K562 (cell line): ENCODE measurements around the gene PRSS22. TPM values are rescaled to one million over a fixed set of nuclear protein-coding genes. Genes with fewer than 3 reads are reported as not detected.

ENCODE experiments used
- ATAC-seq: fragments of 200-7000 bp; cut with Tn5 transposase; 3 replicates; pipeline ENCODE4 v1.9.1; 2020; ENCODE audit warnings: moderate library complexity
- BruUV-seq: library from RNA; stranded (reverse); fragments of 400-500 nt; replicated peaks from 2 replicates; lab custom pipeline; 2021; lab: Mats Ljungman, UMichigan
- CTCF ChIA-PET: fragments of 300-600 bp; formaldehyde crosslinking; extraction: SDS; loops from one replicate; lab custom pipeline; 2021; ENCODE audit warnings: low intra/inter-chr PET ratio; lab: Yijun Ruan, JAX
- POLR2A ChIA-PET: fragments of 300-600, 350-650 bp; sonication (Branson Sonifier 250); formaldehyde crosslinking; extraction: SDS; loops from one replicate; lab custom pipeline; 2021; ENCODE audit warnings: antibody characterized with exemption, inconsistent platforms; lab: Yijun Ruan, JAX
- DNase-seq, 4 experiments: peaks; one replicate each; pipeline versions ENCODE4 v3.0.0 to v3.0.0-alpha.2; 2011 to 2018; ENCODE audit warnings: low spot score in 3 of 4, mixed read lengths in 3 of 4; ENCODE audit errors: extremely low read depth in 1 of 4
- FAIRE-seq: peaks from 2 replicates; lab custom pipeline; 2011; peaks lifted over from hg19 to GRCh38; lab: Jason Lieb, UNC
- H2AFZ ChIP-seq: 2 replicates; pipeline ENCODE4 v1.6.0; 2011; ENCODE audit warnings: low read depth, low read length, control low read depth, inconsistent platforms
- H3K27ac ChIP-seq: fragments of 200-600 bp; 3 replicates; pipeline ENCODE4 v1.8.0; 2011; ENCODE audit warnings: low read depth, mild to moderate bottlenecking, control low read depth, inconsistent platforms, low read length, moderate library complexity, mixed read lengths; ENCODE audit errors: extremely low read depth
- H3K27me3 ChIP-seq, 2 experiments: fragments of 300-600 bp in 1 of 2; 2 replicates in 1 of 2; 3 replicates in 1 of 2; pipeline versions ENCODE4 v1.6.0 to v1.8.0; 2011; ENCODE audit warnings: inconsistent platforms in 2 of 2, low read length in 2 of 2, mild to moderate bottlenecking in 1 of 2, mixed read lengths in 1 of 2, moderate library complexity in 1 of 2; ENCODE audit not compliant: control insufficient read depth in 2 of 2, insufficient read depth in 2 of 2
- H3K36me3 ChIP-seq: fragments of 300-600 bp; 3 replicates; pipeline ENCODE4 v1.8.0; 2011; ENCODE audit warnings: mild to moderate bottlenecking, low read length, inconsistent platforms; ENCODE audit not compliant: control insufficient read depth, insufficient read depth
- H3K4me1 ChIP-seq, 2 experiments: fragments of 200-600 bp in 1 of 2; replicated peaks in 1 of 2; 2 replicates in 1 of 2; 3 replicates in 1 of 2; pipeline versions ENCODE4 v1.5.1 to v1.8.0; 2011; ENCODE audit warnings: inconsistent platforms in 2 of 2, low read length in 2 of 2, mild to moderate bottlenecking in 1 of 2, mixed read lengths in 1 of 2, moderate library complexity in 1 of 2; ENCODE audit not compliant: control insufficient read depth in 2 of 2, insufficient read depth in 2 of 2
- H3K4me2 ChIP-seq: 2 replicates; pipeline ENCODE4 v1.6.1; 2011; ENCODE audit warnings: low read length, control low read depth, inconsistent platforms, mixed read lengths; ENCODE audit not compliant: insufficient read depth
- H3K4me3 ChIP-seq: fragments of 200-600 bp; sonication (generic), shearing (Covaris generic); 2 replicates; pipeline ENCODE4 v1.5.1; 2016; ENCODE audit warnings: control low read depth, inconsistent platforms
- H3K79me2 ChIP-seq: fragments of 200-600 bp; 3 replicates; pipeline ENCODE4 v1.8.0; 2011; ENCODE audit warnings: low read length, inconsistent platforms; ENCODE audit not compliant: control insufficient read depth, insufficient read depth
- H3K9ac ChIP-seq, 2 experiments: 2 replicates each; pipeline versions ENCODE4 v1.6.0 to v1.6.1; 2011; ENCODE audit warnings: low read depth in 2 of 2, low read length in 2 of 2, control low read depth in 1 of 2, inconsistent platforms in 1 of 2, mild to moderate bottlenecking in 1 of 2, mixed read lengths in 1 of 2; ENCODE audit not compliant: insufficient read depth in 1 of 2
- H3K9me1 ChIP-seq: one replicate; pipeline ENCODE4 v1.6.0; 2011; ENCODE audit warnings: inconsistent platforms, mild to moderate bottlenecking, low read length, moderate library complexity; ENCODE audit not compliant: control insufficient read depth, insufficient read depth
- H3K9me3 ChIP-seq: replicated peaks from 2 replicates; pipeline ENCODE4 v1.5.1; 2011; ENCODE audit warnings: low read depth, low read length, inconsistent platforms; ENCODE audit not compliant: control insufficient read depth, insufficient read depth
- H4K20me1 ChIP-seq: replicated peaks from 2 replicates; pipeline ENCODE4 v1.6.1; 2011; ENCODE audit warnings: low read length, inconsistent platforms, mixed read lengths; ENCODE audit not compliant: control insufficient read depth, insufficient read depth
- ARID2 ChIP-seq: fragments of 450-650 bp; IDR thresholded peaks from 2 replicates; pipeline ENCODE4 v1.6.1; 2017; ENCODE audit warnings: antibody characterized with exemption, mild to moderate bottlenecking
- CTCF ChIP-seq, 3 experiments: IDR thresholded peaks in 2 of 3; conservative IDR thresholded peaks in 1 of 3; 2 replicates each; pipeline ENCODE4 v1.5.1; 2011 to 2012; ENCODE audit warnings: low read length in 3 of 3, mild to moderate bottlenecking in 3 of 3, control low read depth in 2 of 3, improper control_type of control experiment in 1 of 3, inconsistent platforms in 1 of 3, low read depth in 1 of 3, mixed read lengths in 1 of 3, moderate library complexity in 1 of 3; ENCODE audit not compliant: insufficient read depth in 2 of 3
- EGR1 ChIP-seq: fragments of 450-650 bp; conservative IDR thresholded peaks from 2 replicates; pipeline ENCODE4 v1.6.1; 2017; ENCODE audit warnings: mild to moderate bottlenecking
- ILK ChIP-seq: fragments of 450-650 bp; IDR thresholded peaks from 2 replicates; pipeline ENCODE4 v1.6.1; 2016; ENCODE audit warnings: missing genetic modification characterization, low read depth, mild to moderate bottlenecking, missing compliant biosample characterization, moderate library complexity, borderline replicate concordance
- KLF6 ChIP-seq: fragments of 250-450 bp; sonication (Bioruptor Pico); IDR thresholded peaks from 2 replicates; pipeline ENCODE4 v1.4.0; 2020; ENCODE audit warnings: mild to moderate bottlenecking, moderate library complexity, borderline replicate concordance
- ZNF644 ChIP-seq: fragments of 200-800 bp; sonication (Bioruptor generic); IDR thresholded peaks from 2 replicates; pipeline ENCODE4 v1.6.1; 2016; ENCODE audit warnings: low read depth, missing genetic modification characterization, missing compliant biosample characterization
- WGBS: fragments of 100-300 bp; shearing (Covaris generic); methylation state at CpG from one replicate; pipeline ENCODE4 v1.1.6; 2016; ENCODE audit warnings: low coverage, mixed read lengths; ENCODE audit not compliant: insufficient coverage; ENCODE audit errors: missing lambda C conversion rate; 5-methylcytosine and 5-hydroxymethylcytosine counted together
- in situ Hi-C: fragments of 300-500 bp; cut with MboI; formaldehyde crosslinking; loops from 4 replicates; pipeline ENCODE4 v1.15.0; 2018; ENCODE audit warnings: inconsistent platforms, mixed read lengths
- intact Hi-C: fragments of 100-400 bp; cut with micrococcal nuclease; formaldehyde crosslinking; loops from 2 replicates; pipeline ENCODE4 v1.14.2; 2022
- polyA plus RNA-seq, 8 experiments: library from polyadenylated mRNA; depleted of rRNA in 4 of 8; stranded (reverse) in 5 of 8; unstranded in 3 of 8; fragments of >200 nt; fragmentation: Nextera tagmentation in 2 of 8; fragmentation: Illumina TruSeq in 1 of 8; extraction: Ambion mirVana in 2 of 8; extraction: Trizol in 1 of 8; gene quantifications; 2 replicates each; pipeline versions ENCODE4 v1.2.1 to v1.2.3, GENCODE V29; 2011 to 2014; ENCODE audit warnings: inconsistent platforms in 1 of 8, missing spikeins in 1 of 8
- total RNA-seq, 7 experiments: library from RNA; depleted of rRNA in 6 of 7; stranded (reverse); fragments of >200 nt in 6 of 7; fragmentation: Illumina TruSeq in 2 of 7; extraction: Trizol in 2 of 7; gene quantifications; 2 replicates each; pipeline versions ENCODE4 v1.2.1 to v1.2.3, GENCODE V29; 2011 to 2021; ENCODE audit warnings: low replicate concordance in 1 of 7
- TF ChIP-seq, protein P1 (sequence below), 2 experiments: IDR thresholded peaks; 2 replicates each; pipeline ENCODE4 v1.6.1; 2011; ENCODE audit warnings: borderline replicate concordance in 1 of 2, control low read depth in 1 of 2, low read depth in 1 of 2, low read length in 1 of 2, mild to moderate bottlenecking in 1 of 2, mixed read lengths in 1 of 2, moderate library complexity in 1 of 2; ENCODE audit not compliant: insufficient read depth in 1 of 2, insufficient read length in 1 of 2, poor library complexity in 1 of 2, severe bottlenecking in 1 of 2; ENCODE audit errors: extremely low read depth in 1 of 2
- TF ChIP-seq, protein P2 (sequence below): fragments of 200-800 bp; sonication (Bioruptor generic); IDR thresholded peaks from 2 replicates; pipeline ENCODE4 v1.6.1; 2017; ENCODE audit warnings: missing genetic modification characterization, missing compliant biosample characterization
- TF ChIP-seq, protein P3 (sequence below): sonication (generic); formaldehyde crosslinking; IDR thresholded peaks from 2 replicates; pipeline ENCODE4 v1.8.1; 2023; ENCODE audit warnings: mild to moderate bottlenecking, missing genetic modification reagents
- TF ChIP-seq, protein P4 (sequence below): IDR thresholded peaks from 2 replicates; pipeline ENCODE4 v1.6.1; 2014; ENCODE audit warnings: antibody characterized with exemption

PRSS22 gene
- total and polyA plus RNA-seq, 9 of the 15 experiments (the other 6 are each of a cell fraction or from before 2014, with no cell fraction given) = 0.13 to 0.42 TPM; not detected in 7

- TF ChIP-seq KLF6 (no peak), ZNF644 (tag) (no peak), ARID2 (no peak)
- TF ChIP-seq, protein P1, sequence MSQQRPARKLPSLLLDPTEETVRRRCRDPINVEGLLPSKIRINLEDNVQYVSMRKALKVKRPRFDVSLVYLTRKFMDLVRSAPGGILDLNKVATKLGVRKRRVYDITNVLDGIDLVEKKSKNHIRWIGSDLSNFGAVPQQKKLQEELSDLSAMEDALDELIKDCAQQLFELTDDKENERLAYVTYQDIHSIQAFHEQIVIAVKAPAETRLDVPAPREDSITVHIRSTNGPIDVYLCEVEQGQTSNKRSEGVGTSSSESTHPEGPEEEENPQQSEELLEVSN (IDR thresholded peaks at IDR 0.05; ENCODE audit: borderline replicate concordance in 1 of 2, extremely low read depth in 1 of 2, insufficient read depth in 1 of 2, insufficient read length in 1 of 2, low read depth in 1 of 2, low read length in 1 of 2, poor library complexity in 1 of 2, severe bottlenecking in 1 of 2) = peak in 1 of 2 experiments; percentile 17
- TF ChIP-seq, protein P2, sequence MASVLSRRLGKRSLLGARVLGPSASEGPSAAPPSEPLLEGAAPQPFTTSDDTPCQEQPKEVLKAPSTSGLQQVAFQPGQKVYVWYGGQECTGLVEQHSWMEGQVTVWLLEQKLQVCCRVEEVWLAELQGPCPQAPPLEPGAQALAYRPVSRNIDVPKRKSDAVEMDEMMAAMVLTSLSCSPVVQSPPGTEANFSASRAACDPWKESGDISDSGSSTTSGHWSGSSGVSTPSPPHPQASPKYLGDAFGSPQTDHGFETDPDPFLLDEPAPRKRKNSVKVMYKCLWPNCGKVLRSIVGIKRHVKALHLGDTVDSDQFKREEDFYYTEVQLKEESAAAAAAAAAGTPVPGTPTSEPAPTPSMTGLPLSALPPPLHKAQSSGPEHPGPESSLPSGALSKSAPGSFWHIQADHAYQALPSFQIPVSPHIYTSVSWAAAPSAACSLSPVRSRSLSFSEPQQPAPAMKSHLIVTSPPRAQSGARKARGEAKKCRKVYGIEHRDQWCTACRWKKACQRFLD = no peak
Observed at GRCh38 chr16:2895813-2896212, 37.8 kb upstream of the PRSS22 start (continued).

DNA sequence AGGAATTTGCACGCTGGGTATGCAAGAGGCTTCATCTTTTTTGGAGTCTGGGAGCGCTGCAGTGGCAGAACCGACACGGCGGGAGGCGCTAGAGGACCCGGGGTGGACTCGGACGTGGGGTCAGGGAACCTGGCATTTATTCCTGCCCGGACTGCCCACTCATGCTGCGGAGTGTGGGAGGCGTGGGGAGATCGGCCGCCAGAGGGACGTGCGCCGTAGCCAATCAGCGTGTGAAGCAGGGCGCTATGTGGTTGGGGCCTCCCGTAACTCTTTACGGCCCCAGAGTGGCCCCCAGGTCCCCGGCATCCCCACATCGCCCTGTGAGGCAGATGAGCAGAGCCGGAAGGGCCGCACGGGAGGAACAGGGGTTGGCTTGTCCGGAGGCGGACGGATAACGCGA is 36.3 kb upstream of the PRSS22 start:
- Histone ChIP-seq H3K9ac (peak overlapping the region in 1 of 2 experiments; percentile 35; a peak in 1 of 4 replicates), H3K4me1 (peaks cover 9 to 52% of the 10 kb centered on the region in 2 experiments; a peak in 4 of 5 replicates), H3K4me3 (no peak overlapping the region), H3K27ac (no peak overlapping the region), H3K79me2 (no peaks in the 10 kb centered on the region), H3K27me3 (no peaks in the 10 kb centered on the region), H3K9me3 (no peaks in the 10 kb centered on the region), H3K9me1 (no peaks in the 10 kb centered on the region), H4K20me1 (no peaks in the 10 kb centered on the region), H3K36me3 (no peaks in the 10 kb centered on the region), H2AFZ (no peak overlapping the region), H3K4me2 (no peak overlapping the region)
- POLR2A ChIA-PET = interaction anchor here (0.5 to 1.8 kb wide), 2 partner anchors 11 to 13 kb away, joined by 3 to 9 read pairs; partner anchors contain the start of gene FLYWCH2
- CTCF ChIA-PET = no interaction called here
- TF ChIP-seq, protein P3, sequence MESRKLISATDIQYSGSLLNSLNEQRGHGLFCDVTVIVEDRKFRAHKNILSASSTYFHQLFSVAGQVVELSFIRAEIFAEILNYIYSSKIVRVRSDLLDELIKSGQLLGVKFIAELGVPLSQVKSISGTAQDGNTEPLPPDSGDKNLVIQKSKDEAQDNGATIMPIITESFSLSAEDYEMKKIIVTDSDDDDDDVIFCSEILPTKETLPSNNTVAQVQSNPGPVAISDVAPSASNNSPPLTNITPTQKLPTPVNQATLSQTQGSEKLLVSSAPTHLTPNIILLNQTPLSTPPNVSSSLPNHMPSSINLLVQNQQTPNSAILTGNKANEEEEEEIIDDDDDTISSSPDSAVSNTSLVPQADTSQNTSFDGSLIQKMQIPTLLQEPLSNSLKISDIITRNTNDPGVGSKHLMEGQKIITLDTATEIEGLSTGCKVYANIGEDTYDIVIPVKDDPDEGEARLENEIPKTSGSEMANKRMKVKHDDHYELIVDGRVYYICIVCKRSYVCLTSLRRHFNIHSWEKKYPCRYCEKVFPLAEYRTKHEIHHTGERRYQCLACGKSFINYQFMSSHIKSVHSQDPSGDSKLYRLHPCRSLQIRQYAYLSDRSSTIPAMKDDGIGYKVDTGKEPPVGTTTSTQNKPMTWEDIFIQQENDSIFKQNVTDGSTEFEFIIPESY (CRISPR knock-in tag) = peak; percentile 59
- TF ChIP-seq EGR1 (0 out of 2 replicates have a peak, but pooled peaks have one; percentile 31), ILK (tag) (no peak), CTCF (IDR thresholded peaks at IDR 0.05 in 2 of 3, conservative IDR thresholded peaks at IDR 0.05 in 1 of 3; ENCODE audit: insufficient read depth in 2 of 3, low read depth in 1 of 3, low read length in 3 of 3) (peak in 2 of 3 experiments; percentile 16 to 30; a peak in 2 of 6 replicates)
- TF ChIP-seq, protein P4, sequence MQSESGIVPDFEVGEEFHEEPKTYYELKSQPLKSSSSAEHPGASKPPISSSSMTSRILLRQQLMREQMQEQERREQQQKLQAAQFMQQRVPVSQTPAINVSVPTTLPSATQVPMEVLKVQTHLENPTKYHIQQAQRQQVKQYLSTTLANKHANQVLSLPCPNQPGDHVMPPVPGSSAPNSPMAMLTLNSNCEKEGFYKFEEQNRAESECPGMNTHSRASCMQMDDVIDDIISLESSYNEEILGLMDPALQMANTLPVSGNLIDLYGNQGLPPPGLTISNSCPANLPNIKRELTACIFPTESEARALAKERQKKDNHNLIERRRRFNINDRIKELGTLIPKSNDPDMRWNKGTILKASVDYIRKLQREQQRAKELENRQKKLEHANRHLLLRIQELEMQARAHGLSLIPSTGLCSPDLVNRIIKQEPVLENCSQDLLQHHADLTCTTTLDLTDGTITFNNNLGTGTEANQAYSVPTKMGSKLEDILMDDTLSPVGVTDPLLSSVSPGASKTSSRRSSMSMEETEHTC = no peak
- intact Hi-C loops = no loop called here
- FAIRE-seq (no peak), ATAC-seq (no peak), DNase-seq (peak in 1 of 4 experiments; percentile 32)
- BruUV-seq = no TSS peak
- WGBS = 74% methylated on average over 25 of the region's 31 CpGs
- in situ Hi-C loops = no loop called here
